SK-N-SH (cell line): Measurements from ENCODE around the gene COQ10B. TPM values are rescaled to one million over a fixed set of nuclear protein-coding genes. Genes with fewer than 3 reads are reported as not detected.

ENCODE experiments used
- CTCF ChIA-PET: fragments of 300-600, 350-600 bp; formaldehyde crosslinking; extraction: SDS; loops from one replicate; lab custom pipeline; 2021; lab: Yijun Ruan, JAX
- POLR2A ChIA-PET: fragments of 350-600 bp; sonication (Branson Sonifier 250); formaldehyde crosslinking; extraction: SDS; loops from one replicate; lab custom pipeline; 2020; ENCODE audit warnings: antibody characterized with exemption, inconsistent platforms; lab: Yijun Ruan, JAX
- DNase-seq: peaks from one replicate; pipeline ENCODE4 v3.0.0; 2012
- H2AFZ ChIP-seq: fragments of 200-600 bp; sonication (generic); 2 replicates; pipeline ENCODE4 v1.8.1; 2016; ENCODE audit warnings: antibody characterized with exemption, mild to moderate bottlenecking, low read depth
- H3F3A ChIP-seq: fragments of 200-600 bp; sonication (generic); replicated peaks from 2 replicates; pipeline ENCODE3; 2016; ENCODE audit warnings: antibody characterized with exemption, mild to moderate bottlenecking; ENCODE audit not compliant: insufficient read depth
- H3K27ac ChIP-seq, 2 experiments: fragments of 200-500 bp in 1 of 2; fragments of 200-600 bp in 1 of 2; sonication (Bioruptor generic) in 1 of 2; sonication (generic), shearing (Covaris generic) in 1 of 2; 2 replicates each; pipeline versions ENCODE4 v1.5.1 to v1.6.1; 2014 to 2016; ENCODE audit warnings: low read depth in 2 of 2, inconsistent platforms in 1 of 2, low read length in 1 of 2, mild to moderate bottlenecking in 1 of 2, mixed read lengths in 1 of 2
- H3K27me3 ChIP-seq: fragments of 200-600 bp; sonication (generic), shearing (Covaris generic); 2 replicates; pipeline ENCODE4 v1.6.1; 2016; ENCODE audit warnings: mixed run types; ENCODE audit not compliant: insufficient read depth
- H3K36me3 ChIP-seq, 2 experiments: fragments of 200-500 bp in 1 of 2; fragments of 200-600 bp in 1 of 2; sonication (Bioruptor generic) in 1 of 2; sonication (generic) in 1 of 2; replicated peaks in 1 of 2; 2 replicates each; pipeline versions ENCODE3 to v1.5.1; 2014 to 2016; ENCODE audit warnings: low read length in 1 of 2, mild to moderate bottlenecking in 1 of 2; ENCODE audit not compliant: insufficient read depth in 2 of 2, control insufficient read depth in 1 of 2
- H3K4me1 ChIP-seq, 2 experiments: fragments of 200-500 bp in 1 of 2; fragments of 200-600 bp in 1 of 2; sonication (Bioruptor generic) in 1 of 2; sonication (generic), shearing (Covaris generic) in 1 of 2; 2 replicates each; pipeline versions ENCODE4 v1.5.1 to v1.6.1; 2014 to 2016; ENCODE audit warnings: low read depth in 1 of 2, low read length in 1 of 2, mixed run types in 1 of 2; ENCODE audit not compliant: insufficient read depth in 2 of 2, control insufficient read depth in 1 of 2
- H3K4me2 ChIP-seq: fragments of 200-600 bp; sonication (generic), shearing (Covaris generic); 2 replicates; pipeline ENCODE4 v1.6.1; 2017; ENCODE audit warnings: mixed run types
- H3K4me3 ChIP-seq, 2 experiments: fragments of 200-500 bp in 1 of 2; fragments of 200-600 bp in 1 of 2; sonication (Bioruptor generic) in 1 of 2; sonication (generic), shearing (Covaris generic) in 1 of 2; 2 replicates each; pipeline versions ENCODE4 v1.5.1 to v1.8.1; 2014 to 2016; ENCODE audit warnings: low read depth in 2 of 2, inconsistent platforms in 1 of 2, low read length in 1 of 2, mild to moderate bottlenecking in 1 of 2, mixed read lengths in 1 of 2, moderate library complexity in 1 of 2
- H3K79me2 ChIP-seq: fragments of 200-600 bp; sonication (generic); 2 replicates; pipeline ENCODE4 v1.8.1; 2017; ENCODE audit warnings: mild to moderate bottlenecking; ENCODE audit not compliant: insufficient read depth
- H3K9ac ChIP-seq: fragments of 200-600 bp; sonication (generic); 2 replicates; pipeline ENCODE4 v1.6.1; 2017; ENCODE audit warnings: mixed run types
- H3K9me2 ChIP-seq: fragments of 200-600 bp; sonication (generic); 2 replicates; pipeline ENCODE4 v1.6.1; 2017; ENCODE audit warnings: mixed run types
- H3K9me3 ChIP-seq: fragments of 200-600 bp; sonication (generic); 2 replicates; pipeline ENCODE4 v1.6.1; 2017; ENCODE audit warnings: mixed run types, mild to moderate bottlenecking, moderate library complexity
- H4K20me1 ChIP-seq: fragments of 200-600 bp; sonication (generic); 2 replicates; pipeline ENCODE4 v1.6.1; 2017; ENCODE audit warnings: mild to moderate bottlenecking, mixed run types; ENCODE audit not compliant: insufficient read depth
- CHD2 ChIP-seq: fragments of 150-350 bp; IDR thresholded peaks from 2 replicates; pipeline ENCODE4 v1.6.1; 2018; ENCODE audit warnings: low read length; ENCODE audit not compliant: partially characterized antibody
- ELF1 ChIP-seq: IDR thresholded peaks from 2 replicates; pipeline ENCODE4 v1.4.0; 2012
- EP300 ChIP-seq, 2 experiments: IDR thresholded peaks; 2 replicates each; pipeline versions ENCODE4 v1.4.0 to v1.6.1; 2012; ENCODE audit warnings: borderline replicate concordance in 1 of 2, low read depth in 1 of 2, low read length in 1 of 2
- FOXJ3 ChIP-seq: sonication (generic); formaldehyde crosslinking; IDR thresholded peaks from 2 replicates; pipeline ENCODE4 v1.5.1; 2020; ENCODE audit warnings: mild to moderate bottlenecking, missing genetic modification reagents
- IRF3 ChIP-seq: fragments of 150-350 bp; IDR thresholded peaks from 2 replicates; pipeline ENCODE4 v1.6.1; 2016; ENCODE audit warnings: mild to moderate bottlenecking, low read depth, low read length
- MXI1 ChIP-seq: IDR thresholded peaks from 2 replicates; pipeline ENCODE4 v1.6.1; 2012; ENCODE audit warnings: mild to moderate bottlenecking, low read depth, low read length, improper control_type of control experiment
- NFIC ChIP-seq: IDR thresholded peaks from 2 replicates; pipeline ENCODE4 v1.4.0; 2012; ENCODE audit warnings: borderline replicate concordance
- RCOR1 ChIP-seq: fragments of 150-350 bp; IDR thresholded peaks from 2 replicates; pipeline ENCODE4 v1.6.1; 2017; ENCODE audit warnings: antibody characterized with exemption, low read length
- RFX5 ChIP-seq: IDR thresholded peaks from 2 replicates; pipeline ENCODE4 v1.6.1; 2012; ENCODE audit warnings: mild to moderate bottlenecking, improper control_type of control experiment, low read length
- SIN3A ChIP-seq: IDR thresholded peaks from 2 replicates; pipeline ENCODE4 v1.6.1; 2012; ENCODE audit warnings: low read depth, mild to moderate bottlenecking, low read length, moderate library complexity, borderline replicate concordance
- SMC3 ChIP-seq: IDR thresholded peaks from 2 replicates; pipeline ENCODE4 v1.6.1; 2012; ENCODE audit warnings: low read depth, low read length, improper control_type of control experiment
- TAF1 ChIP-seq: IDR thresholded peaks from 2 replicates; pipeline ENCODE4 v1.6.1; 2012; ENCODE audit warnings: low read depth, mild to moderate bottlenecking, low read length, moderate library complexity, borderline replicate concordance
- TEAD4 ChIP-seq: IDR thresholded peaks from 2 replicates; pipeline ENCODE4 v1.4.0; 2012; ENCODE audit warnings: mild to moderate bottlenecking, borderline replicate concordance; ENCODE audit not compliant: insufficient read depth
- ZBTB33 ChIP-seq: IDR thresholded peaks from 2 replicates; pipeline ENCODE4 v1.4.0; 2012; ENCODE audit warnings: low read depth, borderline replicate concordance
- WGBS: methylation state at CpG from one replicate; pipeline ENCODE4 v1.1.6; 2017; ENCODE audit warnings: low lambda C conversion rate; 5-methylcytosine and 5-hydroxymethylcytosine counted together
- polyA plus RNA-seq, 3 experiments: library from polyadenylated mRNA; depleted of rRNA; stranded (reverse); fragments of >200 nt; gene quantifications; 2 replicates each; pipeline ENCODE4 v1.2.3, GENCODE V29; 2012
- TF ChIP-seq, protein P1 (sequence below): IDR thresholded peaks from 2 replicates; pipeline ENCODE4 v1.4.0; 2012; ENCODE audit warnings: low read depth
- TF ChIP-seq, protein P2 (sequence below): IDR thresholded peaks from 2 replicates; pipeline ENCODE4 v1.6.1; 2012; ENCODE audit warnings: mild to moderate bottlenecking, low read depth, low read length, moderate library complexity
- TF ChIP-seq, protein P3 (sequence below): IDR thresholded peaks from 2 replicates; pipeline ENCODE4 v1.4.0; 2012; ENCODE audit warnings: low read depth, borderline replicate concordance
- TF ChIP-seq, protein P4 (sequence below): IDR thresholded peaks from 2 replicates; pipeline ENCODE4; 2012

The COQ10B gene
- polyA plus RNA-seq, 1 of the 3 experiments (the other 2 are of a cell fraction), result 3.6 TPM

DNA sequence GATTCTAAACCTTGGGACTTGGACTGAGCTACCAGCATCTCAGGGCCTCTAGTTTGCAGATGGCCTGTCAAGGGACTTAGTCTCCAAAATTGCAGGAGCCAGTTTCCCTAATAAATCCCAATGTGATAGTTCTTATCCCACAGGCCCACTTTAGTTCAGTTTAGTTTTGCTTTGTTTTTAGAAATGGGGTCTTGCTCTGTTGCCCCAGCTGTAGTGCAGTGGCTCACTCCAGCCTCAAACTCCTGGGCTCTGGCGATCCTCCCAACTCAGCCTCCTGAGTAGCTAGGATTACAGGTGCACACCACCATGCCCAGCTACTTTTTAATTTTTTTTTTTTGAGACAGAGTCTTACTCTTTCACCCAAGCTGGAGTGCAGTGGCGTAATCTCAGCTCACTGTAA is 16.0 kb upstream of the COQ10B start:
- no peak overlapping the region for H3K27ac ChIP-seq
- no peaks in the 10 kb centered on the region for H3K9me3 ChIP-seq
- no peak overlapping the region for H3K9ac ChIP-seq
- POLR2A ChIA-PET, result interaction anchor here (1.0 to 1.7 kb wide), 2 partner anchors 16 to 23 kb away, joined by 3 to 4 read pairs; partner anchors contain the start of gene COQ10B
- no peak overlapping the region for H2AFZ ChIP-seq
- H4K20me1 ChIP-seq, result peaks cover 16% of the 10 kb centered on the region
- no peak for DNase-seq
- no peak overlapping the region for H3K4me2 ChIP-seq
- peaks cover 5 to 14% of the 10 kb centered on the region in 2 experiments; a peak in 3 of 4 replicates for H3K4me1 ChIP-seq
- CTCF ChIA-PET, result no interaction called here
- TF ChIP-seq SIN3A (no peak), EP300 (IDR thresholded peaks at IDR 0.05; ENCODE audit: borderline replicate concordance in 1 of 2, low read depth in 1 of 2, low read length in 1 of 2) (no peak), NFIC (no peak), TEAD4 (no peak)
- TF ChIP-seq, protein P1, sequence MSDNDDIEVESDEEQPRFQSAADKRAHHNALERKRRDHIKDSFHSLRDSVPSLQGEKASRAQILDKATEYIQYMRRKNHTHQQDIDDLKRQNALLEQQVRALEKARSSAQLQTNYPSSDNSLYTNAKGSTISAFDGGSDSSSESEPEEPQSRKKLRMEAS, result no peak
- H3K27me3 ChIP-seq, result no peaks in the 10 kb centered on the region
- no peak overlapping the region for H3K4me3 ChIP-seq
- H3K36me3 ChIP-seq, result no peaks in the 10 kb centered on the region
- H3K9me2 ChIP-seq, result no peaks in the 10 kb centered on the region
- peaks cover 6% of the 10 kb centered on the region for H3F3A ChIP-seq
- peaks cover 25% of the 10 kb centered on the region for H3K79me2 ChIP-seq
- 89% methylated on average over 2 of the region's 2 CpGs for WGBS

- no peaks in the 10 kb centered on the region for H3K9me2 ChIP-seq
- ChIA-PET POLR2A (no interaction called here), CTCF (no interaction called here)
- 76% methylated on average over 5 of the region's 5 CpGs for WGBS
- no peaks in the 10 kb centered on the region for H3K27me3 ChIP-seq
- no peak overlapping the region for H3K4me3 ChIP-seq
- no peaks in the 10 kb centered on the region for H3F3A ChIP-seq
- H3K4me1 ChIP-seq, result no peaks in the 10 kb centered on the region
- H3K4me2 ChIP-seq, result no peak overlapping the region
- no peak overlapping the region for H3K9ac ChIP-seq
- DNase-seq, result no peak
- H3K27ac ChIP-seq, result no peak overlapping the region
- no peaks in the 10 kb centered on the region for H3K36me3 ChIP-seq
- no peak overlapping the region for H2AFZ ChIP-seq
- no peaks in the 10 kb centered on the region for H3K79me2 ChIP-seq
- H3K9me3 ChIP-seq, result no peaks in the 10 kb centered on the region
- H4K20me1 ChIP-seq, result no peaks in the 10 kb centered on the region
- TF ChIP-seq ELF1, result no peak
- TF ChIP-seq RCOR1, result no peak
- TF ChIP-seq EP300 (IDR thresholded peaks at IDR 0.05; ENCODE audit: borderline replicate concordance in 1 of 2, low read depth in 1 of 2, low read length in 1 of 2), result no peak
- TF ChIP-seq TAF1, result no peak
- no peak for TF ChIP-seq RFX5
- no peak for TF ChIP-seq MXI1
- no peak for TF ChIP-seq FOXJ3 (CRISPR knock-in tag)
- TF ChIP-seq, protein P1, result no peak
- no peak for TF ChIP-seq CHD2
- TF ChIP-seq IRF3, result no peak
- TF ChIP-seq SMC3, result no peak
- TF ChIP-seq, protein P2, sequence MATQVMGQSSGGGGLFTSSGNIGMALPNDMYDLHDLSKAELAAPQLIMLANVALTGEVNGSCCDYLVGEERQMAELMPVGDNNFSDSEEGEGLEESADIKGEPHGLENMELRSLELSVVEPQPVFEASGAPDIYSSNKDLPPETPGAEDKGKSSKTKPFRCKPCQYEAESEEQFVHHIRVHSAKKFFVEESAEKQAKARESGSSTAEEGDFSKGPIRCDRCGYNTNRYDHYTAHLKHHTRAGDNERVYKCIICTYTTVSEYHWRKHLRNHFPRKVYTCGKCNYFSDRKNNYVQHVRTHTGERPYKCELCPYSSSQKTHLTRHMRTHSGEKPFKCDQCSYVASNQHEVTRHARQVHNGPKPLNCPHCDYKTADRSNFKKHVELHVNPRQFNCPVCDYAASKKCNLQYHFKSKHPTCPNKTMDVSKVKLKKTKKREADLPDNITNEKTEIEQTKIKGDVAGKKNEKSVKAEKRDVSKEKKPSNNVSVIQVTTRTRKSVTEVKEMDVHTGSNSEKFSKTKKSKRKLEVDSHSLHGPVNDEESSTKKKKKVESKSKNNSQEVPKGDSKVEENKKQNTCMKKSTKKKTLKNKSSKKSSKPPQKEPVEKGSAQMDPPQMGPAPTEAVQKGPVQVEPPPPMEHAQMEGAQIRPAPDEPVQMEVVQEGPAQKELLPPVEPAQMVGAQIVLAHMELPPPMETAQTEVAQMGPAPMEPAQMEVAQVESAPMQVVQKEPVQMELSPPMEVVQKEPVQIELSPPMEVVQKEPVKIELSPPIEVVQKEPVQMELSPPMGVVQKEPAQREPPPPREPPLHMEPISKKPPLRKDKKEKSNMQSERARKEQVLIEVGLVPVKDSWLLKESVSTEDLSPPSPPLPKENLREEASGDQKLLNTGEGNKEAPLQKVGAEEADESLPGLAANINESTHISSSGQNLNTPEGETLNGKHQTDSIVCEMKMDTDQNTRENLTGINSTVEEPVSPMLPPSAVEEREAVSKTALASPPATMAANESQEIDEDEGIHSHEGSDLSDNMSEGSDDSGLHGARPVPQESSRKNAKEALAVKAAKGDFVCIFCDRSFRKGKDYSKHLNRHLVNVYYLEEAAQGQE, result no peak
- TF ChIP-seq, protein P3, sequence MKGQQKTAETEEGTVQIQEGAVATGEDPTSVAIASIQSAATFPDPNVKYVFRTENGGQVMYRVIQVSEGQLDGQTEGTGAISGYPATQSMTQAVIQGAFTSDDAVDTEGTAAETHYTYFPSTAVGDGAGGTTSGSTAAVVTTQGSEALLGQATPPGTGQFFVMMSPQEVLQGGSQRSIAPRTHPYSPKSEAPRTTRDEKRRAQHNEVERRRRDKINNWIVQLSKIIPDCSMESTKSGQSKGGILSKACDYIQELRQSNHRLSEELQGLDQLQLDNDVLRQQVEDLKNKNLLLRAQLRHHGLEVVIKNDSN, result no peak
- TF ChIP-seq, protein P4, sequence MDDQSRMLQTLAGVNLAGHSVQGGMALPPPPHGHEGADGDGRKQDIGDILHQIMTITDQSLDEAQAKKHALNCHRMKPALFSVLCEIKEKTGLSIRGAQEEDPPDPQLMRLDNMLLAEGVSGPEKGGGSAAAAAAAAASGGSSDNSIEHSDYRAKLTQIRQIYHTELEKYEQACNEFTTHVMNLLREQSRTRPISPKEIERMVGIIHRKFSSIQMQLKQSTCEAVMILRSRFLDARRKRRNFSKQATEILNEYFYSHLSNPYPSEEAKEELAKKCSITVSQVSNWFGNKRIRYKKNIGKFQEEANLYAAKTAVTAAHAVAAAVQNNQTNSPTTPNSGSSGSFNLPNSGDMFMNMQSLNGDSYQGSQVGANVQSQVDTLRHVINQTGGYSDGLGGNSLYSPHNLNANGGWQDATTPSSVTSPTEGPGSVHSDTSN, result no peak
- TF ChIP-seq ZBTB33, result no peak
These were observed 10.5 kb upstream of the COQ10B start for GRCh38 chr2:197442857-197443256.
